GM19351 (cell line): ENCODE data around the gene CDRT15L2.
"Not testable (repeated sequence)": the region's sequence is repeated elsewhere in the genome, so short reads cannot be mapped to it uniquely, and the experiment has no call there.

ENCODE experiments used
- ATAC-seq: cut with Tn5 transposase; IDR thresholded peaks from one replicate; pipeline ENCODE4 v1.9.1; 2021; ENCODE audit warnings: mild to moderate bottlenecking, moderate library complexity; ENCODE audit not compliant: unreplicated experiment

Gene CDRT15L2

GRCh38 chr17:20579424-20579823 lies at the start of gene CDRT15L2:
Gene CDRT15L2 (plus strand): TSS chr17:20579724. CDS start chr17:20579744, 20 bp downstream.
- not testable (repeated sequence) for ATAC-seq

- ATAC-seq = not testable (repeated sequence)
Observed at GRCh38 chr17:20530104-20530503, 49.4 kb upstream of the CDRT15L2 start.

- not testable (repeated sequence) for ATAC-seq
Observed at GRCh38 chr17:20532544-20533090, 46.9 kb upstream of the CDRT15L2 start.

- ATAC-seq = not testable (repeated sequence)
Observed at GRCh38 chr17:20533206-20533605, 46.3 kb upstream of the CDRT15L2 start.

- not testable (repeated sequence) for ATAC-seq
Observed at GRCh38 chr17:20534711-20535550, 44.6 kb upstream of the CDRT15L2 start.

- ATAC-seq = peak; percentile 95
Observed at GRCh38 chr17:20540414-20540813, 39.1 kb upstream of the CDRT15L2 start.

GRCh38 chr17:20540865-20541264 lies 38.7 kb upstream of the CDRT15L2 start:
- ATAC-seq = not testable (repeated sequence)

- ATAC-seq = not testable (repeated sequence)
Observed at GRCh38 chr17:20541853-20542546, 37.5 kb upstream of the CDRT15L2 start.

GRCh38 chr17:20547923-20548322 lies 31.6 kb upstream of the CDRT15L2 start:
- ATAC-seq = not testable (repeated sequence)

GRCh38 chr17:20552920-20553319 lies 26.6 kb upstream of the CDRT15L2 start:
- not testable (repeated sequence) for ATAC-seq

GRCh38 chr17:20554728-20555127 lies 24.8 kb upstream of the CDRT15L2 start:
- ATAC-seq = not testable (repeated sequence)

GRCh38 chr17:20555135-20556010 lies 24.2 kb upstream of the CDRT15L2 start:
- not testable (repeated sequence) for ATAC-seq

- ATAC-seq = not testable (repeated sequence)
Observed at GRCh38 chr17:20558096-20558495, 21.4 kb upstream of the CDRT15L2 start.

- not testable (repeated sequence) for ATAC-seq
Observed at GRCh38 chr17:20559018-20559417, 20.5 kb upstream of the CDRT15L2 start.

GRCh38 chr17:20562587-20562986 lies 16.9 kb upstream of the CDRT15L2 start:
- no peak for ATAC-seq

- ATAC-seq = not testable (repeated sequence)
Observed at GRCh38 chr17:20565245-20565644, 14.3 kb upstream of the CDRT15L2 start.

- ATAC-seq = no peak
Observed at GRCh38 chr17:20565711-20566110, 13.8 kb upstream of the CDRT15L2 start.

- ATAC-seq = not testable (repeated sequence)
Observed at GRCh38 chr17:20566736-20567135, 12.8 kb upstream of the CDRT15L2 start.

GRCh38 chr17:20567421-20567820 lies 12.1 kb upstream of the CDRT15L2 start:
- not testable (repeated sequence) for ATAC-seq

- not testable (repeated sequence) for ATAC-seq
Observed at GRCh38 chr17:20568604-20569003, 10.9 kb upstream of the CDRT15L2 start.
